GM23338 (cell line): ENCODE measurements around the gene CCDC106. TPM values are rescaled to one million over a fixed set of nuclear protein-coding genes. Genes with fewer than 3 reads are reported as not detected.

Experiments used
- ATAC-seq: fragments of 200-7000 bp; cut with Tn5 transposase; 3 replicates; pipeline ENCODE4 v1.9.1; 2020
- DNase-seq: peaks from one replicate; pipeline ENCODE4 v3.0.0-alpha.2; 2015; ENCODE audit warnings: low spot score
- H2AFZ ChIP-seq: fragments of 200-600 bp; sonication (generic); 2 replicates; pipeline ENCODE4 v1.8.0; 2016; ENCODE audit warnings: antibody characterized with exemption, mild to moderate bottlenecking, moderate library complexity
- H3F3A ChIP-seq: fragments of 200-600 bp; sonication (generic); replicated peaks from 2 replicates; pipeline ENCODE4 v1.8.0; 2017; ENCODE audit warnings: antibody characterized with exemption, mixed run types, low read depth
- H3K27ac ChIP-seq: fragments of 200-600 bp; sonication (generic); 2 replicates; pipeline ENCODE4 v1.6.1; 2016; ENCODE audit warnings: low read depth
- H3K27me3 ChIP-seq: fragments of 200-600 bp; sonication (generic); 2 replicates; pipeline ENCODE4 v1.8.0; 2016; ENCODE audit warnings: mild to moderate bottlenecking, mixed run types, moderate library complexity; ENCODE audit not compliant: insufficient read depth
- H3K36me3 ChIP-seq: fragments of 200-600 bp; sonication (generic); 2 replicates; pipeline ENCODE4 v1.8.0; 2016; ENCODE audit warnings: mild to moderate bottlenecking; ENCODE audit not compliant: insufficient read depth
- H3K4me1 ChIP-seq: fragments of 200-600 bp; sonication (generic); 2 replicates; pipeline ENCODE4 v1.8.0; 2016; ENCODE audit warnings: mild to moderate bottlenecking, moderate library complexity; ENCODE audit not compliant: insufficient read depth
- H3K4me2 ChIP-seq: fragments of 200-600 bp; sonication (generic); 2 replicates; pipeline ENCODE4 v1.7.1; 2017; ENCODE audit warnings: mixed run types
- H3K4me3 ChIP-seq: fragments of 200-600 bp; sonication (generic); 2 replicates; pipeline ENCODE4 v1.6.1; 2016; ENCODE audit warnings: mixed run types
- H3K79me2 ChIP-seq: fragments of 200-600 bp; sonication (generic); replicated peaks from 2 replicates; pipeline ENCODE4 v1.8.0; 2017; ENCODE audit warnings: mild to moderate bottlenecking; ENCODE audit not compliant: insufficient read depth
- H3K9me2 ChIP-seq: fragments of 200-600 bp; sonication (generic); 2 replicates; pipeline ENCODE4 v1.8.0; 2017; ENCODE audit not compliant: insufficient read depth
- H4K20me1 ChIP-seq: fragments of 200-600 bp; sonication (generic); replicated peaks from 2 replicates; pipeline ENCODE4 v1.8.0; 2017; ENCODE audit warnings: mild to moderate bottlenecking; ENCODE audit not compliant: insufficient read depth
- H3K27ac Mint-ChIP-seq: 2 replicates; pipeline ENCODE4 v1.8.0; 2020; ENCODE audit warnings: inconsistent platforms, mild to moderate bottlenecking, moderate library complexity, mixed read lengths
- H3K27me3 Mint-ChIP-seq: 3 replicates; pipeline ENCODE4 v1.8.0; 2022; ENCODE audit warnings: low read depth, mild to moderate bottlenecking, moderate library complexity, mixed read lengths, inconsistent platforms; ENCODE audit not compliant: insufficient read depth, poor library complexity
- H3K36me3 Mint-ChIP-seq: 3 replicates; pipeline ENCODE4 v1.8.0; 2021; ENCODE audit warnings: low read depth, mild to moderate bottlenecking, inconsistent platforms, moderate library complexity, mixed read lengths
- H3K4me1 Mint-ChIP-seq: 3 replicates; pipeline ENCODE4 v1.8.0; 2020; ENCODE audit warnings: mild to moderate bottlenecking, inconsistent platforms, mixed read lengths
- H3K4me3 Mint-ChIP-seq: 3 replicates; pipeline ENCODE4 v1.8.0; 2021; ENCODE audit warnings: moderate library complexity, mild to moderate bottlenecking, inconsistent platforms, mixed read lengths
- H3K9me3 Mint-ChIP-seq: 3 replicates; pipeline ENCODE4 v1.8.0; 2020; ENCODE audit warnings: moderate library complexity, mild to moderate bottlenecking, inconsistent platforms, mixed read lengths
- CREB1 ChIP-seq: fragments of 250-450 bp; sonication (Bioruptor Pico); IDR thresholded peaks from 2 replicates; pipeline ENCODE4 v1.5.0; 2020; ENCODE audit warnings: low read depth, mild to moderate bottlenecking, moderate library complexity
- EZH2 ChIP-seq: fragments of 200-600 bp; sonication (generic); IDR thresholded peaks from one replicate; pipeline ENCODE4 v1.8.0; 2017; ENCODE audit warnings: antibody characterized with exemption, mild to moderate bottlenecking, low read depth; ENCODE audit not compliant: unreplicated experiment
- POLR2AphosphoS5 ChIP-seq: IDR thresholded peaks from 2 replicates; pipeline ENCODE4 v1.6.1; 2016; ENCODE audit warnings: antibody characterized with exemption, low read depth
- REST ChIP-seq: IDR thresholded peaks from one replicate; pipeline ENCODE4 v1.6.1; 2018; ENCODE audit warnings: antibody characterized with exemption; ENCODE audit not compliant: unreplicated experiment
- ZNF114 ChIP-seq: fragments of 250-450 bp; sonication (Bioruptor Pico); IDR thresholded peaks from 2 replicates; pipeline ENCODE4 v1.5.0; 2020; ENCODE audit warnings: mild to moderate bottlenecking, moderate library complexity
- ZNF462 ChIP-seq: fragments of 250-450 bp; sonication (Bioruptor Pico); IDR thresholded peaks from 2 replicates; pipeline ENCODE4 v1.5.0; 2020; ENCODE audit warnings: mild to moderate bottlenecking, moderate library complexity
- polyA plus RNA-seq: library from polyadenylated mRNA; unstranded; fragments of >200 nt; fragmentation: Nextera tagmentation; extraction: Ambion mirVana; gene quantifications from 2 replicates; pipeline ENCODE4 v1.2.1, GENCODE V29; 2016
- total RNA-seq: library from RNA; depleted of rRNA; stranded (reverse); fragments of >200 nt; shearing (Covaris generic); gene quantifications from 2 replicates; pipeline ENCODE4 v1.2.3, GENCODE V29; 2014
- TF ChIP-seq, protein P1 (sequence below): IDR thresholded peaks from 2 replicates; pipeline ENCODE4 v1.6.1; 2016; ENCODE audit warnings: antibody characterized with exemption

The CCDC106 gene
- total and polyA plus RNA-seq, 2 experiments from 2014 or later, result 12.0 to 17.6 TPM

GRCh38 chr19:55603581-55604292 is 44.3 kb upstream of the CCDC106 start:
- ATAC-seq, result peak; percentile 7
- peak; percentile 93 for DNase-seq
- Mint-ChIP-seq H3K36me3 (peaks cover 16% of the 10 kb centered on the region), H3K9me3 (peaks cover 6% of the 10 kb centered on the region), H3K27ac (peak overlapping the region; percentile 87), H3K27me3 (peaks cover 39% of the 10 kb centered on the region), H3K4me3 (peak overlapping the region; percentile 54), H3K4me1 (peaks cover 35% of the 10 kb centered on the region)
- Histone ChIP-seq H3K4me1 (peaks cover 22% of the 10 kb centered on the region), H2AFZ (no peak overlapping the region), H3K27me3 (no peaks in the 10 kb centered on the region), H3K79me2 (peaks cover 14% of the 10 kb centered on the region), H3K27ac (peak overlapping the region; percentile 99), H3K9me2 (no peaks in the 10 kb centered on the region), H3K4me2 (peak overlapping the region; percentile 79; the same call in 1 of the 2 replicates), H3K36me3 (no peaks in the 10 kb centered on the region), H4K20me1 (peaks cover 4% of the 10 kb centered on the region), H3K4me3 (peak overlapping the region; percentile 84; the same call in 1 of the 2 replicates), H3F3A (peaks cover 22% of the 10 kb centered on the region)
- no peak for TF ChIP-seq REST
- TF ChIP-seq POLR2AphosphoS5, result peak; percentile 45; the same call in 1 of the 2 replicates

DNA sequence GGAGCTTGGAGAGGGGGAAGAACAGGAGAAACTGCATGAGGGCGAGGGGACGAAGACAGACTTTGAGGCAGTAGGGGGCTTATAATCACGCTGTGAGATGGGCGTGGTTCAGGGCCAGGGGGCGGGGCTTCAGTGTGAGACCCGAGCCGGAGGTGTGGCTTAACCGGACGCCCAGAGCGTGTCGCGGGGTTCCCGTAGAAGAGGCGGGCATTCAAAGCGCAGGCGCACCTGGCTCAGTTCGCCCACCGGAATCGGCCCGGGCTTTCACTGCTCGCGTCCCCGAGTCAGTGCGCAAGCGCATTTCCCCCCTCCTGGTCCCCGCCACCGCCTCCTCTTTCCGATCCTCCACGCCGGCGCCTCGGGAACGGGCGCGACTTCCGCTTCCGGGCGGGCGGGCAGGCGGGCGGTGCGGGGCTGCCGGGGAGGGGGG is 42.8 kb upstream of the CCDC106 start:
- H3K27ac ChIP-seq, result peak overlapping the region; percentile 99
- peaks cover 6% of the 10 kb centered on the region for H3K9me3 Mint-ChIP-seq
- TF ChIP-seq, protein P1, sequence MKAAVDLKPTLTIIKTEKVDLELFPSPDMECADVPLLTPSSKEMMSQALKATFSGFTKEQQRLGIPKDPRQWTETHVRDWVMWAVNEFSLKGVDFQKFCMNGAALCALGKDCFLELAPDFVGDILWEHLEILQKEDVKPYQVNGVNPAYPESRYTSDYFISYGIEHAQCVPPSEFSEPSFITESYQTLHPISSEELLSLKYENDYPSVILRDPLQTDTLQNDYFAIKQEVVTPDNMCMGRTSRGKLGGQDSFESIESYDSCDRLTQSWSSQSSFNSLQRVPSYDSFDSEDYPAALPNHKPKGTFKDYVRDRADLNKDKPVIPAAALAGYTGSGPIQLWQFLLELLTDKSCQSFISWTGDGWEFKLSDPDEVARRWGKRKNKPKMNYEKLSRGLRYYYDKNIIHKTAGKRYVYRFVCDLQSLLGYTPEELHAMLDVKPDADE, result peak; percentile 55; the same call in 1 of the 2 replicates
- TF ChIP-seq ZNF114 (CRISPR knock-in tag) (no peak), EZH2 (no peak), POLR2AphosphoS5 (peak; percentile 29; the same call in 1 of the 2 replicates), ZNF462 (no peak), CREB1 (CRISPR knock-in tag) (peak; percentile 32; the same call in 1 of the 2 replicates)

More for the DNA sequence above, 42.8 kb upstream of the CCDC106 start:
- H2AFZ ChIP-seq, result no peak overlapping the region
- peaks cover 14% of the 10 kb centered on the region for H3K79me2 ChIP-seq
- H3K27me3 ChIP-seq, result no peaks in the 10 kb centered on the region
- H3K9me2 ChIP-seq, result no peaks in the 10 kb centered on the region
- peaks cover 22% of the 10 kb centered on the region for H3K4me1 ChIP-seq
- H3K4me1 Mint-ChIP-seq, result peaks cover 34% of the 10 kb centered on the region
- H3K27me3 Mint-ChIP-seq, result peaks cover 36% of the 10 kb centered on the region
- H3K4me3 ChIP-seq, result peak overlapping the region; percentile 84
- peak overlapping the region; percentile 82 for H3K4me3 Mint-ChIP-seq
- H3K36me3 Mint-ChIP-seq, result peaks cover 24% of the 10 kb centered on the region
- H3K27ac Mint-ChIP-seq, result peak overlapping the region; percentile 98
- peak; percentile 48 for ATAC-seq
- H3K4me2 ChIP-seq, result peak overlapping the region; percentile 87; the same call in 1 of the 2 replicates
- H4K20me1 ChIP-seq, result peaks cover 18% of the 10 kb centered on the region
- H3K36me3 ChIP-seq, result peaks cover 5% of the 10 kb centered on the region; the same call in 1 of the 2 replicates
- peaks cover 22% of the 10 kb centered on the region for H3F3A ChIP-seq
- DNase-seq, result peak; percentile 96
